ENCODE results near the gene MFAP3.

DNA sequence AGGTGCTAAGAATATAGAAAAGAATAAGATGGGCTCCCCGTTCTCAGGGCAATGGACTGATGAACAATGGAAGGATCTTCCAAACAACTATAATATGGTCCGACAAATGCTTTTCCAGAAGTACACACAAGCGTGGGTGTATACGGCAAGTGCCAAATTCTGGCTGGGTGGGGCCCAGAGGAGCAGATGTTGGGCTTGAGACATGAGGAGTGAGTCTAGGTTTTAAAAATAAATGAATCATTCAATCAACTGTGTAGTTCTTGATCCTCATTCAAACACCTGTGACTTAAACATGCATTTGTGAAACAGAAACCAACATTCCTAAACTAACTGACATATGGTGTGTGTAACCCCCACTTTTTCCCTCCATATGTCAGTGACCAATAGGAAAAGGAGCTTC is 47.9 kb downstream of the MFAP3 start:
- TF ChIP-seq, protein P1, sequence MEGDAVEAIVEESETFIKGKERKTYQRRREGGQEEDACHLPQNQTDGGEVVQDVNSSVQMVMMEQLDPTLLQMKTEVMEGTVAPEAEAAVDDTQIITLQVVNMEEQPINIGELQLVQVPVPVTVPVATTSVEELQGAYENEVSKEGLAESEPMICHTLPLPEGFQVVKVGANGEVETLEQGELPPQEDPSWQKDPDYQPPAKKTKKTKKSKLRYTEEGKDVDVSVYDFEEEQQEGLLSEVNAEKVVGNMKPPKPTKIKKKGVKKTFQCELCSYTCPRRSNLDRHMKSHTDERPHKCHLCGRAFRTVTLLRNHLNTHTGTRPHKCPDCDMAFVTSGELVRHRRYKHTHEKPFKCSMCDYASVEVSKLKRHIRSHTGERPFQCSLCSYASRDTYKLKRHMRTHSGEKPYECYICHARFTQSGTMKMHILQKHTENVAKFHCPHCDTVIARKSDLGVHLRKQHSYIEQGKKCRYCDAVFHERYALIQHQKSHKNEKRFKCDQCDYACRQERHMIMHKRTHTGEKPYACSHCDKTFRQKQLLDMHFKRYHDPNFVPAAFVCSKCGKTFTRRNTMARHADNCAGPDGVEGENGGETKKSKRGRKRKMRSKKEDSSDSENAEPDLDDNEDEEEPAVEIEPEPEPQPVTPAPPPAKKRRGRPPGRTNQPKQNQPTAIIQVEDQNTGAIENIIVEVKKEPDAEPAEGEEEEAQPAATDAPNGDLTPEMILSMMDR (IDR thresholded peaks at IDR 0.05; ENCODE audit: poor library complexity, severe bottlenecking) = no peak
- TF ChIP-seq TAF1 (IDR thresholded peaks at IDR 0.05; ENCODE audit: low read depth) = no peak
- TF ChIP-seq POLR2AphosphoS5 (IDR thresholded peaks at IDR 0.05) = no peak
- no peak for TF ChIP-seq EZH2 (IDR thresholded peaks at IDR 0.05; ENCODE audit: borderline replicate concordance, insufficient read depth, low read length, poor library complexity, severe bottlenecking)
- no peak for TF ChIP-seq RAD21 (conservative IDR thresholded peaks at IDR 0.05)
- TF ChIP-seq, protein P2, sequence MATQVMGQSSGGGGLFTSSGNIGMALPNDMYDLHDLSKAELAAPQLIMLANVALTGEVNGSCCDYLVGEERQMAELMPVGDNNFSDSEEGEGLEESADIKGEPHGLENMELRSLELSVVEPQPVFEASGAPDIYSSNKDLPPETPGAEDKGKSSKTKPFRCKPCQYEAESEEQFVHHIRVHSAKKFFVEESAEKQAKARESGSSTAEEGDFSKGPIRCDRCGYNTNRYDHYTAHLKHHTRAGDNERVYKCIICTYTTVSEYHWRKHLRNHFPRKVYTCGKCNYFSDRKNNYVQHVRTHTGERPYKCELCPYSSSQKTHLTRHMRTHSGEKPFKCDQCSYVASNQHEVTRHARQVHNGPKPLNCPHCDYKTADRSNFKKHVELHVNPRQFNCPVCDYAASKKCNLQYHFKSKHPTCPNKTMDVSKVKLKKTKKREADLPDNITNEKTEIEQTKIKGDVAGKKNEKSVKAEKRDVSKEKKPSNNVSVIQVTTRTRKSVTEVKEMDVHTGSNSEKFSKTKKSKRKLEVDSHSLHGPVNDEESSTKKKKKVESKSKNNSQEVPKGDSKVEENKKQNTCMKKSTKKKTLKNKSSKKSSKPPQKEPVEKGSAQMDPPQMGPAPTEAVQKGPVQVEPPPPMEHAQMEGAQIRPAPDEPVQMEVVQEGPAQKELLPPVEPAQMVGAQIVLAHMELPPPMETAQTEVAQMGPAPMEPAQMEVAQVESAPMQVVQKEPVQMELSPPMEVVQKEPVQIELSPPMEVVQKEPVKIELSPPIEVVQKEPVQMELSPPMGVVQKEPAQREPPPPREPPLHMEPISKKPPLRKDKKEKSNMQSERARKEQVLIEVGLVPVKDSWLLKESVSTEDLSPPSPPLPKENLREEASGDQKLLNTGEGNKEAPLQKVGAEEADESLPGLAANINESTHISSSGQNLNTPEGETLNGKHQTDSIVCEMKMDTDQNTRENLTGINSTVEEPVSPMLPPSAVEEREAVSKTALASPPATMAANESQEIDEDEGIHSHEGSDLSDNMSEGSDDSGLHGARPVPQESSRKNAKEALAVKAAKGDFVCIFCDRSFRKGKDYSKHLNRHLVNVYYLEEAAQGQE (IDR thresholded peaks at IDR 0.05; ENCODE audit: borderline replicate concordance) = no peak

Measured in neural cell (in vitro differentiated cells).